Measurements from ENCODE around the gene CEACAM7.
A peak's percentile ranks its signal among the peaks of the same experiment; 100 is the strongest.

Gene CEACAM7

DNA sequence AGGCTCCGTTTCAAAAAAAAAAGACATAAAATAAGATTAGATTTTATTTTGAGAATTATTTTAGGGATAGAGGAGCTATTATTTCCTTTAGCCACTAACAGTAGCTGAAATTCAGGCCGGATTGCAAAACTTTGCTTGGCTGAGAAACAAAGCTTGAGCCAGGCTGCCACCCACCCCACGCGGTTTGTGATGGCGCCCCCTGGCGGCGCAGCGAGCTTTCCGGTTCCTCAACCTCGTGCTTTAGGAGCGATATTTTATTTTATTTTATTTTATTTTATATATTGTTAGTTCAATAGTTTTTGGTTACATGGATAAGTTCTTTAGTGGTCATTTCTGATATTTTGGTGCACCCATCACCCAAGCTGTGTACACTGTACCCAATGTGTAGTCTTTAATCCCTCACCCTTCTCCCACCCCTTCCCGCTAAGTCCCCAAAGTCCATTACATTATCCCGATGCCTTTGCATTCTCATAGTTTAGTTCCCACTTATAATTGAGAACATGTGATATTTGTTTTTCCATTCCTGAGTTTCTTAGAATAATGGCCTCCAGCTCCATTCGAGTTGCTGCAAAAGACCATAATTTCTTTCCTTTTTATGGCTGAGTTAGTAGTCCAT, 41.4 kb downstream of the CEACAM7 start:
- DNase-seq = no peak

GRCh38 chr19:41641879-41642485, 46.1 kb downstream of the CEACAM7 start:
- peak; percentile 75 to 84 for DNase-seq

- no peak for DNase-seq
Observed at GRCh38 chr19:41638641-41639081, 49.4 kb downstream of the CEACAM7 start.

- DNase-seq = no peak
Observed at GRCh38 chr19:41637484-41637883, 50.6 kb downstream of the CEACAM7 start.

DNA sequence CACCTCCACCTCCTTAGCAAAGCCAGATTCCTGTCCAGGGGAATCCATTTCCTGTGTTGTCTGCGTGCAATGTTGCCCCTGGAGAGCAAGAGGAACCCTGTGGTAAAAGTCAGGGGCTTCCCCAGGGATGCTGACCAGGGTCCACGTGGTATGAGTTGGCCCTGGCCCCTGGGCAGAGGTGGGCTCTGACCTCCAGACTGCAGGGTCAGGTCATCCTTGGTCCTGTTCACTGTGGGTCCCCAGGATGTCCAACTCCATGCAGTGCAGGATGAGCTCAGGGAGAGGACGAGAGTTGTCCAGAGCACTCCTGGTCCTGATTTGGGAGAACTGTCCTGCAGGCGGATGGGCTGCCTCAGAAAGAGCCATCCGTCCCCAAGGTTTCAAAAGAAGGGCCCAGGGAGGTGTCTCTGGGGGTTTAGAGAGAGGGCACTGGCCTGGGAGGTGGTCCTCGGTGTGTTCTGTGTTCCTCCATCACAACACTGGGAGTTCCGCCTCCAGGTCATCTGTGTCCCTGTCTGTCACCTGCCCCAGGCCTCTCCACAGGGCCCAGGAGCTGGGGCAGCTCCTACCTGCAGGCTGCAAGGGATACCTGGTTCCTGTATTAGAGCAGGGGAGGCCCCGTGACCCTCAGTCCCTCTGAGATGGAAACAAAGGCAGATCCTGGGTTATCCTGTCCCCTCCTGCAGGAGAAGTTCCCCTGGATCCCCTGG, 59.9 kb downstream of the CEACAM7 start:
- no peak for DNase-seq

GRCh38 chr19:41626877-41627276, 61.2 kb downstream of the CEACAM7 start, which contains the start of gene CEACAM4:
Gene CEACAM4 (minus strand): TSS chr19:41627074. CDS start chr19:41626963, 111 bp downstream.
- DNase-seq = no peak

GRCh38 chr19:41626278-41626677, 61.8 kb downstream of the CEACAM7 start:
- no peak for DNase-seq

- no peak for DNase-seq
Observed at GRCh38 chr19:41624937-41625336, 63.1 kb downstream of the CEACAM7 start.

DNA sequence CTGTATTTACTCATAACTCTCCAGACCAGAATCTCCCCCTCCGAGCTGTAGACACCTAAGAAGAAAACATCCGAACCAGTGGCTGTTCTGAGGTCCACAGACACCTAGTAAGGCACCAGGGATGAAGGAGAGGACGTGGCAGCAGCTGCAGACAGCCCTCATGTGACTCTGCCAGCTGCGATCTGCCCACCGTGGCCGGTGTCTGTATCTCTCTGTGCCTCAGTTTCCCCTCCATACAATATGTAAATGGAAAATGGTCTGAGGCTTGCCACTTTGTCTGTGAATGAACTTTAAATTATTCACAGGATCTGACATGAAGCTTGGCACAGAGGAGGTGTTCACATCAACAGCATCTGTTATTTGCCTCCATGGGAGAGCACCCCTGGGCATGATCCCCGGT, 63.6 kb downstream of the CEACAM7 start:
- DNase-seq = no peak

DNA sequence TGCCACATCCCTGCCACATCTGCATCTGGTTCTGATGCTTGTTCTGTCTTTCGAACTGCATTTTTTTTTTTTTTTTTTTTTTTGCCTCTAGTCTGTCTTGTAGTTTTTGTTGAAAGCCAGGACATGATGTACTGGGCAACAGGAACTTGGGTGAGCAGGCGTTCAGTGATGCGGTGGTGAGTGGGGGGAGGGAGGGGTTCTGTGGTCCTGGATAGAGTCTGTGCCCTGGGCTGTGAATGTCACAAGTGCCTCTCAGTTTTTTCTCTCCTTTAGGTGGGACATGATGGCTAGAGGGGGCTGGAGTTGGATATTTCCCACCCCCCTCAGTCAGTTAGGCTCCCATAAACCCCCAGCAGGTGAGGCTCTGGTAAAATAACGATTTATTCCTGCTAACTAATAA, 64.7 kb downstream of the CEACAM7 start:
- DNase-seq = no peak

All from NCI-H1930 (cell line).